HepG2 (cell line): Measurements from ENCODE around the gene FOXA1. TPM values are rescaled to one million over a fixed set of nuclear protein-coding genes. Genes with fewer than 3 reads are reported as not detected.
A peak's percentile ranks its signal among the peaks of the same experiment; 100 is the strongest.

Experiments
- CCDC6 ChIP-seq: sonication (generic); formaldehyde crosslinking; IDR thresholded peaks from 2 replicates; pipeline ENCODE4 v1.8.1; 2022; ENCODE audit warnings: mild to moderate bottlenecking, missing genetic modification reagents, moderate library complexity
- CENPT ChIP-seq: sonication (generic); formaldehyde crosslinking; IDR thresholded peaks from 2 replicates; pipeline ENCODE4 v1.8.0; 2022; ENCODE audit warnings: low read depth, mild to moderate bottlenecking, moderate library complexity, missing genetic modification reagents
- CTCF ChIP-seq: sonication (generic); formaldehyde crosslinking; IDR thresholded peaks from 2 replicates; pipeline ENCODE4 v1.5.0; 2020; ENCODE audit warnings: mild to moderate bottlenecking, missing genetic modification reagents, moderate library complexity
- DBP ChIP-seq: sonication (generic); formaldehyde crosslinking; IDR thresholded peaks from 2 replicates; pipeline ENCODE4 v1.4.0; 2020; ENCODE audit warnings: missing genetic modification reagents; ENCODE audit errors: not compliant biosample characterization
- FOXJ3 ChIP-seq: sonication (generic); formaldehyde crosslinking; IDR thresholded peaks from 2 replicates; pipeline ENCODE4 v1.4.0; 2020; ENCODE audit warnings: missing genetic modification reagents, mild to moderate bottlenecking, borderline replicate concordance
- GLI4 ChIP-seq: sonication (generic); formaldehyde crosslinking; IDR thresholded peaks from 2 replicates; pipeline ENCODE4 v1.5.1; 2020; ENCODE audit warnings: missing genetic modification reagents, mild to moderate bottlenecking, moderate library complexity, borderline replicate concordance
- KLF11 ChIP-seq: IDR thresholded peaks from 2 replicates; pipeline ENCODE4 v1.6.1; 2016; ENCODE audit warnings: missing compliant biosample characterization
- MEIS2 ChIP-seq: sonication (generic); formaldehyde crosslinking; IDR thresholded peaks from 2 replicates; pipeline ENCODE4 v1.9.0; 2021; ENCODE audit warnings: mild to moderate bottlenecking, missing genetic modification reagents
- MLXIP ChIP-seq: sonication (generic); formaldehyde crosslinking; IDR thresholded peaks from 2 replicates; pipeline ENCODE4 v1.9.0; 2021; ENCODE audit warnings: missing genetic modification reagents, borderline replicate concordance
- NFIB ChIP-seq: sonication (generic); formaldehyde crosslinking; IDR thresholded peaks from 2 replicates; pipeline ENCODE4 v1.9.0; 2021; ENCODE audit warnings: missing genetic modification reagents, mild to moderate bottlenecking, borderline replicate concordance
- TBX2 ChIP-seq: sonication (generic); formaldehyde crosslinking; IDR thresholded peaks from 2 replicates; pipeline ENCODE4 v1.5.0; 2020; ENCODE audit warnings: missing genetic modification reagents, mild to moderate bottlenecking, borderline replicate concordance
- YEATS4 ChIP-seq: sonication (generic); formaldehyde crosslinking; IDR thresholded peaks from 2 replicates; pipeline ENCODE4 v1.4.0; 2020; ENCODE audit warnings: missing genetic modification reagents, borderline replicate concordance
- ZNF224 ChIP-seq: sonication (generic); formaldehyde crosslinking; IDR thresholded peaks from 2 replicates; pipeline ENCODE4 v1.5.0; 2020; ENCODE audit warnings: mild to moderate bottlenecking, missing genetic modification reagents
- ZNF274 ChIP-seq: sonication (generic); formaldehyde crosslinking; IDR thresholded peaks from 2 replicates; pipeline ENCODE4 v1.5.1; 2020; ENCODE audit warnings: mild to moderate bottlenecking, missing genetic modification reagents
- ZNF598 ChIP-seq: sonication (generic); formaldehyde crosslinking; IDR thresholded peaks from 2 replicates; pipeline ENCODE4 v1.5.1; 2020; ENCODE audit warnings: mild to moderate bottlenecking, missing genetic modification reagents, borderline replicate concordance
- polyA plus RNA-seq, 8 experiments: library from polyadenylated mRNA; depleted of rRNA in 3 of 8; stranded (reverse) in 7 of 8; unstranded in 1 of 8; fragments of >200 nt; fragmentation: Illumina TruSeq in 4 of 8; extraction: Trizol in 4 of 8; gene quantifications; 2 replicates each; pipeline versions ENCODE4 v1.2.1 to v1.2.3, GENCODE V29; 2011 to 2016; ENCODE audit warnings: low read depth in 4 of 8, missing spikeins in 1 of 8, mixed read lengths in 1 of 8; ENCODE audit not compliant: insufficient read depth in 1 of 8
- total RNA-seq, 5 experiments: library from RNA; depleted of rRNA; stranded (reverse); fragments of >200 nt; fragmentation: Illumina TruSeq; extraction: Trizol; gene quantifications; 2 replicates each; pipeline ENCODE4 v1.2.3, GENCODE V29; 2016; ENCODE audit warnings: low read depth in 1 of 5
- TF ChIP-seq, protein P1 (sequence below): sonication (generic); formaldehyde crosslinking; IDR thresholded peaks from 2 replicates; pipeline ENCODE4 v1.4.0; 2020; ENCODE audit warnings: mild to moderate bottlenecking, missing genetic modification reagents, borderline replicate concordance
- TF ChIP-seq, protein P2 (sequence below): sonication (generic); formaldehyde crosslinking; IDR thresholded peaks from 2 replicates; pipeline ENCODE4 v1.8.1; 2022; ENCODE audit warnings: low read depth, mild to moderate bottlenecking, missing genetic modification reagents

Gene FOXA1
- total and polyA plus RNA-seq, 2 of the 13 experiments (the other 11 are each of a cell fraction or from before 2014, with no cell fraction given): 43.4 to 58.6 TPM

DNA sequence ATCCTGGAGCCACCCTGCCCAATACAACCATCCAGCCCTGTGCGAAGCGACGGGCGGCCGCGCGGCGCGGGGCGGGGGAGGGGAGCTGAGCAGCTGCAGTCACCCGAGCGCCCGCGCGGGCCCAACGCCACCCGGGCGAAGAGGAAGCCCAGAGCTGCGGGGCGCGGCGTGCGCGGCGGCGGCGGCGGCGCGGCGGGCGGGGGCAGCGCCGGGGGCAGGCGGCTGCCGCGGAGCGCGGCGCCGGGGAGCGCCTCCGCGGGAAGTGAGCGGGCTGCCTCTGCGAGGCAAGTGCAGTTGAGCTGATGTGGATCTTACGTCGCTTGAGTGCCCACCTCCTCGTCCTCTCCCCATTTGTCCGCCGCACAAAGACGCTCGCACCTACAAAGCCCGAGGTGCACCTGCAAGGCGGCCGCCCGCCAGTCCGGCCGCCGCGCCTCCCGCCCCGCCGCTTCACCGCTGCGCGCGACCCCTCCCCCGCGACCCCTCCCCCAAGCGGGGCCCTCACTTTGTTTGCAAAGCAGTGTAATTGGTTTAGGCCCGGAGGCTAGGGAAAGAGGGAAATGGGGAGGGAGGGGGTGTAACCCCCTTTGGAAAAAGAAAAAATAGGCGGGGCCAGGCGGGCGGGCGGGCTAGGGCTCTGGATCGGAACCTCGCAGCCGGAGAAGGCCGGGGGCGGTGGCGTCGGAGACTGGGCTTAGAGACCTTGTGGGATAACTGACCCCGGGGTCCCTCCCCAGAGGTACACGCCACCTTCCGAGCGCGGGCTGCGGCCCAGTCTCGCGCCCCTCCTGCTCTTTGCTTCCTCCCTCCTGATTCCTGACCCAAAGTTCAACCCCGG lies at the start of gene FOXA1, which contains the start of gene TTC6 (continued):
- TF ChIP-seq MLXIP (CRISPR knock-in tag) (0 out of 2 replicates have a peak, but pooled peaks have one; percentile 35), YEATS4 (CRISPR knock-in tag) (peak; percentile 8; the same call in 1 of the 2 replicates), GLI4 (CRISPR knock-in tag) (no peak), CCDC6 (CRISPR knock-in tag) (peak; percentile 93; the same call in 1 of the 2 replicates), TBX2 (CRISPR knock-in tag) (no peak; the same call in 1 of the 2 replicates), MEIS2 (CRISPR knock-in tag) (peak; percentile 5), FOXJ3 (CRISPR knock-in tag) (no peak), ZNF598 (CRISPR knock-in tag) (no peak; the same call in 1 of the 2 replicates), DBP (CRISPR knock-in tag) (no peak), CTCF (peak; percentile 15; the same call in 1 of the 2 replicates), NFIB (CRISPR knock-in tag) (no peak), ZNF224 (CRISPR knock-in tag) (no peak), ZNF274 (peak; percentile 49; the same call in 1 of the 2 replicates), CENPT (CRISPR knock-in tag) (no peak), KLF11 (CRISPR knock-in tag) (no peak)
- TF ChIP-seq, protein P1, sequence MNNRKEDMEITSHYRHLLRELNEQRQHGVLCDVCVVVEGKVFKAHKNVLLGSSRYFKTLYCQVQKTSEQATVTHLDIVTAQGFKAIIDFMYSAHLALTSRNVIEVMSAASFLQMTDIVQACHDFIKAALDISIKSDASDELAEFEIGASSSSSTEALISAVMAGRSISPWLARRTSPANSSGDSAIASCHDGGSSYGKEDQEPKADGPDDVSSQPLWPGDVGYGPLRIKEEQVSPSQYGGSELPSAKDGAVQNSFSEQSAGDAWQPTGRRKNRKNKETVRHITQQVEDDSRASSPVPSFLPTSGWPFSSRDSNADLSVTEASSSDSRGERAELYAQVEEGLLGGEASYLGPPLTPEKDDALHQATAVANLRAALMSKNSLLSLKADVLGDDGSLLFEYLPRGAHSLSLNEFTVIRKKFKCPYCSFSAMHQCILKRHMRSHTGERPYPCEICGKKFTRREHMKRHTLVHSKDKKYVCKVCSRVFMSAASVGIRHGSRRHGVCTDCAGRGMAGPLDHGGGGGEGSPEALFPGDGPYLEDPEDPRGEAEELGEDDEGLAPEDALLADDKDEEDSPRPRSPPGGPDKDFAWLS (CRISPR knock-in tag): peak; percentile 100
- TF ChIP-seq, protein P2, sequence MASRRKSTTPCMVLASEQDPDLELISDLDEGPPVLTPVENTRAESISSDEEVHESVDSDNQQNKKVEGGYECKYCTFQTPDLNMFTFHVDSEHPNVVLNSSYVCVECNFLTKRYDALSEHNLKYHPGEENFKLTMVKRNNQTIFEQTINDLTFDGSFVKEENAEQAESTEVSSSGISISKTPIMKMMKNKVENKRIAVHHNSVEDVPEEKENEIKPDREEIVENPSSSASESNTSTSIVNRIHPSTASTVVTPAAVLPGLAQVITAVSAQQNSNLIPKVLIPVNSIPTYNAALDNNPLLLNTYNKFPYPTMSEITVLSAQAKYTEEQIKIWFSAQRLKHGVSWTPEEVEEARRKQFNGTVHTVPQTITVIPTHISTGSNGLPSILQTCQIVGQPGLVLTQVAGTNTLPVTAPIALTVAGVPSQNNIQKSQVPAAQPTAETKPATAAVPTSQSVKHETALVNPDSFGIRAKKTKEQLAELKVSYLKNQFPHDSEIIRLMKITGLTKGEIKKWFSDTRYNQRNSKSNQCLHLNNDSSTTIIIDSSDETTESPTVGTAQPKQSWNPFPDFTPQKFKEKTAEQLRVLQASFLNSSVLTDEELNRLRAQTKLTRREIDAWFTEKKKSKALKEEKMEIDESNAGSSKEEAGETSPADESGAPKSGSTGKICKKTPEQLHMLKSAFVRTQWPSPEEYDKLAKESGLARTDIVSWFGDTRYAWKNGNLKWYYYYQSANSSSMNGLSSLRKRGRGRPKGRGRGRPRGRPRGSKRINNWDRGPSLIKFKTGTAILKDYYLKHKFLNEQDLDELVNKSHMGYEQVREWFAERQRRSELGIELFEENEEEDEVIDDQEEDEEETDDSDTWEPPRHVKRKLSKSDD (CRISPR knock-in tag): peak; percentile 10; the same call in 1 of the 2 replicates
